Chondrocyte (in vitro differentiated cells): Measurements from ENCODE around the gene PRPF40A. TPM values are rescaled to one million over a fixed set of nuclear protein-coding genes. Genes with fewer than 3 reads are reported as not detected.

Experiments
- DNase-seq: peaks from one replicate; pipeline ENCODE4 v3.0.0; 2021; ENCODE audit warnings: mixed read lengths, low spot score
- H3K27ac Mint-ChIP-seq: one replicate; pipeline ENCODE4 v1.8.0; 2021; ENCODE audit warnings: mild to moderate bottlenecking, moderate library complexity, mixed read lengths; ENCODE audit not compliant: unreplicated experiment
- H3K27me3 Mint-ChIP-seq: 2 replicates; pipeline ENCODE4 v1.8.0; 2021; ENCODE audit warnings: low read depth, mixed read lengths
- H3K36me3 Mint-ChIP-seq: 2 replicates; pipeline ENCODE4 v1.8.0; 2021; ENCODE audit warnings: low read depth, mixed read lengths
- H3K4me1 Mint-ChIP-seq: 2 replicates; pipeline ENCODE4 v1.8.0; 2021; ENCODE audit warnings: low read depth, mild to moderate bottlenecking, mixed read lengths
- H3K4me3 Mint-ChIP-seq: one replicate; pipeline ENCODE4 v1.8.0; 2021; ENCODE audit warnings: mild to moderate bottlenecking, moderate library complexity, mixed read lengths; ENCODE audit not compliant: unreplicated experiment
- H3K9me3 Mint-ChIP-seq: 2 replicates; pipeline ENCODE4 v1.8.0; 2021; ENCODE audit warnings: low read depth, mixed read lengths
- total RNA-seq: library from RNA; stranded (reverse); gene quantifications from 3 replicates; pipeline ENCODE4 v1.2.1, GENCODE V29; 2021
- TF ChIP-seq, protein P1 (sequence below): fragments of 200-600 bp; sonication (generic); IDR thresholded peaks from 2 replicates; pipeline ENCODE4 v1.5.0; 2021; ENCODE audit warnings: antibody characterized with exemption, mild to moderate bottlenecking, moderate library complexity

The PRPF40A gene
- total RNA-seq, 1 donor from 2014 or later = 67.6 TPM

DNA sequence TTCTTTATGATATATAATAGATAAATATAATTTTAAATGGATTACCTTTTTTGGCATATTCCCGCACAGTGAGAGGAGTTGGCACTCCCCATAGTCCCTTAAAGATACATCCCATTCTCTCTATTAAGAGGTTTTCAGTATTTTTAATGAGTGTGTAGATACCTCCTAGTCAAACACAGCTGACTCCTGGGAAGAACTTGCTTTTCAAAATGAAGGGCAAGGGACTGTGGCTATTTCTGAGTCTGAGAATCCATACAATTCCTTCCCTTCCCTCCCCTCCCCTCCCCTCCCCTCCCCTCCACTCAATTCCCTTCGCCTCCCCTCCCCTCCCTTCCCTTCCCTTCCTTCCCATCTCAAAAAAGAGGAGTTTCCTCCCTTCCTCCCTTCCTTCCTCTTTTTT lies 93.5 kb downstream of the PRPF40A start:
- no peak for DNase-seq
- TF ChIP-seq, protein P1, sequence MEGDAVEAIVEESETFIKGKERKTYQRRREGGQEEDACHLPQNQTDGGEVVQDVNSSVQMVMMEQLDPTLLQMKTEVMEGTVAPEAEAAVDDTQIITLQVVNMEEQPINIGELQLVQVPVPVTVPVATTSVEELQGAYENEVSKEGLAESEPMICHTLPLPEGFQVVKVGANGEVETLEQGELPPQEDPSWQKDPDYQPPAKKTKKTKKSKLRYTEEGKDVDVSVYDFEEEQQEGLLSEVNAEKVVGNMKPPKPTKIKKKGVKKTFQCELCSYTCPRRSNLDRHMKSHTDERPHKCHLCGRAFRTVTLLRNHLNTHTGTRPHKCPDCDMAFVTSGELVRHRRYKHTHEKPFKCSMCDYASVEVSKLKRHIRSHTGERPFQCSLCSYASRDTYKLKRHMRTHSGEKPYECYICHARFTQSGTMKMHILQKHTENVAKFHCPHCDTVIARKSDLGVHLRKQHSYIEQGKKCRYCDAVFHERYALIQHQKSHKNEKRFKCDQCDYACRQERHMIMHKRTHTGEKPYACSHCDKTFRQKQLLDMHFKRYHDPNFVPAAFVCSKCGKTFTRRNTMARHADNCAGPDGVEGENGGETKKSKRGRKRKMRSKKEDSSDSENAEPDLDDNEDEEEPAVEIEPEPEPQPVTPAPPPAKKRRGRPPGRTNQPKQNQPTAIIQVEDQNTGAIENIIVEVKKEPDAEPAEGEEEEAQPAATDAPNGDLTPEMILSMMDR = no peak
- Mint-ChIP-seq H3K4me3 (no peak overlapping the region), H3K4me1 (peaks cover 7% of the 10 kb centered on the region), H3K36me3 (peaks cover 26% of the 10 kb centered on the region), H3K27me3 (no peaks in the 10 kb centered on the region), H3K9me3 (no peaks in the 10 kb centered on the region), H3K27ac (no peak overlapping the region)

DNA sequence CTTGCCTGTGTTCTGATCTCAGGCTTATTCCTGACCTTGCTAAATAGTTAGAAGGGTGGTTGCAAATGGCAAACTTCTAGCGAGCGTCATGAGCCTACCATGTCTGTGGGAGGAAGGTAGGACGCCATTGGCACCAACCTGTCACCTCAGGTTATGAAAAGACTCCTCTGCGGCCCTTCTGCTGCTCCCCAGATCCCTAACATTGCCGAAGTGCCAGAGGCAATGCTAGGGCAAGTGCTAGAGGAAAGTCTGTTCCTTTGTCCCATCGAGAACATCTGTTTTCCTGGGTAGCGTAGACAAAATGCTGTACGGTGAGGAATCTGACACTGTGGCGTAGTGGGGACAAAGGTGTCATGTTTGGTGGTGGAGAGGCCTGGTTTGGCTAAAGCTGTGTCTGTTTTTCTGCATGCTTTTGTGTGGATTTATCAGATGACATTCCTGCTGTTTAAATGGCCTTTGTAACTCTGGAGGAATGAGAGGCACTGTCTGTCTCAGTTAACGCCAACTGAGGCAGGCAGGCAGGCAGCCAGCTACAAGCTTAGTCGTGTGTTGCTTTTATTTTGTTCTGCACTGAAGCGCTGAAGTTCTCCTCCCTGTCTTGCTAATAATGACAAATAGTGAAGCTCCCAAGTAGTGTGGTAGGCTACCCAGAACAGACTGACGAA lies 94.1 kb downstream of the PRPF40A start:
- Mint-ChIP-seq H3K27me3 (no peaks in the 10 kb centered on the region), H3K4me1 (peaks cover 7% of the 10 kb centered on the region), H3K36me3 (peaks cover 26% of the 10 kb centered on the region), H3K27ac (no peak overlapping the region), H3K4me3 (no peak overlapping the region), H3K9me3 (no peaks in the 10 kb centered on the region)
- TF ChIP-seq, protein P1 = no peak
- no peak for DNase-seq

GRCh38 chr2:152622219-152622618 lies 95.0 kb downstream of the PRPF40A start:
- H3K27ac Mint-ChIP-seq = no peak overlapping the region
- H3K9me3 Mint-ChIP-seq = no peaks in the 10 kb centered on the region
- DNase-seq = no peak
- H3K4me1 Mint-ChIP-seq = peaks cover 7% of the 10 kb centered on the region
- H3K4me3 Mint-ChIP-seq = no peak overlapping the region
- TF ChIP-seq, protein P1 = no peak
- H3K27me3 Mint-ChIP-seq = no peaks in the 10 kb centered on the region
- peaks cover 25% of the 10 kb centered on the region for H3K36me3 Mint-ChIP-seq

DNA sequence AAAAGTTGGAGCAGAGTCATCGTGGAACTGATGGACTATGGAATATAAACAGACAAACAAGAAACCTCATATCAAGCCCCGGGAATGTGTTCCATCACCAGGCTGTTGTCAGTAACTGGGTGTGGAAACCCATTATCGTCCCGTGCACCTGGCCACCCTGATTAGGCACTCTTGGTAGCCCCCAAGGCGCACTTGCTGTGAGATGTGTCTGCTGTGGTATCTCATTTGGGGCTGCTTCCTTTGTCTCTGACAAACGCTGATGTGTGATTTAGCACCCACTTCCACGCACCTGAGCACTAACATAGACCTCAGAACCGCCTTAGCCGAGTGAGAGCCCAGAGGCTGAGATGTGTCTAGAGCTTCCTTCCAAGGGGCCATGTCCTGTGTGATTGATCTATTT lies 96.3 kb downstream of the PRPF40A start:
- Mint-ChIP-seq H3K36me3 (peaks cover 29% of the 10 kb centered on the region), H3K27ac (no peak overlapping the region), H3K9me3 (no peaks in the 10 kb centered on the region), H3K27me3 (no peaks in the 10 kb centered on the region), H3K4me3 (no peak overlapping the region), H3K4me1 (no peaks in the 10 kb centered on the region)
- DNase-seq = no peak
- TF ChIP-seq, protein P1 = no peak

- peaks cover 31% of the 10 kb centered on the region for H3K36me3 Mint-ChIP-seq
- H3K27ac Mint-ChIP-seq = no peak overlapping the region
- H3K4me3 Mint-ChIP-seq = no peak overlapping the region
- H3K9me3 Mint-ChIP-seq = no peaks in the 10 kb centered on the region
- no peaks in the 10 kb centered on the region for H3K27me3 Mint-ChIP-seq
- TF ChIP-seq, protein P1 = no peak
- no peak for DNase-seq
- no peaks in the 10 kb centered on the region for H3K4me1 Mint-ChIP-seq
Observed at GRCh38 chr2:152620208-152620607, 97.1 kb downstream of the PRPF40A start.
